ENCODE measurements around the gene HSPG2. TPM values are rescaled to one million over a fixed set of nuclear protein-coding genes. Genes with fewer than 3 reads are reported as not detected.

The HSPG2 gene
- total and polyA plus RNA-seq, 9 of the 15 experiments (the other 6 are each of a cell fraction or from before 2014, with no cell fraction given) = 0.14 to 160 (median 15.7) TPM

DNA sequence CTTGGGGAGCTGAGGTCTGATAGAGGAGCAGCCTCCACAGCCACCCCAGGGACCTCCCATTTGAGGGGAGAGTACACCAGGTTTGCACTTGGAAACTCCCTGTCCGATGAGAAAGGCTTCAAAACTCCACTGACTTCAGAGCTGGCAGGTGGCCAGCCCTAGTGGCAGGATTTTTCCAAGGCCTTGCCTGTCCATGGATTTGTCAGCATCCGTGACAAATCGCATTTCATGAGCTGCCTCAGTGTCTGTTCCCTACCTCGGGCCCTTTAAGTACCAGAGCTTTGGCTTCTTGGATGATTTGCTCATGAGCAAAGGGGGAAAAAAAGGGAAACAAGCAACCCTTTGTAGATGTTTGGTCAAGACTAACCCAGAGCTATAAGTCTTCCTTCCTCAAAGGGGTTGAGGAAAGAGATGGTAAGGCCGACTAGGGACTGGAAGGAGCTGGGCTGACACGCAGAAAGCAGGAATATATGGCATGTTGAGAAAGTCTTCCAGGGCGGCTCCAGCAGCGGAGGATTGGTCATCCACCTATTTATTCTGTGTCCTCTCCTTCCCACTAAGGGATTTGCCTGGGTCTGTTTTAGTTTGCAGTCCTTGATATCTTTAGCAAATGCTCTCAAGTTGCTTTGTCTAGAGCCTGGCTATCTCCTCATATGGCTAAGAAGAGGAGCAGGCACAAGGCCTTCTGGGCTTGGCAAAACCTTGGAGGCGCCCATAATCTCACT is 2.7 kb upstream of the HSPG2 start (continued):
- TF ChIP-seq, protein P1, sequence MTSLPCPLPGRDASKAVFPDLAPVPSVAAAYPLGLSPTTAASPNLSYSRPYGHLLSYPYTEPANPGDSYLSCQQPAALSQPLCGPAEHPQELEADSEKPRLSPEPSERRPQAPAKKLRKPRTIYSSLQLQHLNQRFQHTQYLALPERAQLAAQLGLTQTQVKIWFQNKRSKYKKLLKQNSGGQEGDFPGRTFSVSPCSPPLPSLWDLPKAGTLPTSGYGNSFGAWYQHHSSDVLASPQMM (CRISPR knock-in tag; IDR thresholded peaks at IDR 0.05) = no peak
- TF ChIP-seq RBM17 (IDR thresholded peaks at IDR 0.05; ENCODE audit: borderline replicate concordance, low read depth, low read length) (no peak), MCM2 (IDR thresholded peaks at IDR 0.05; ENCODE audit: low read depth) (no peak), SETDB1 (IDR thresholded peaks at IDR 0.05; ENCODE audit: low read length) (no peak), ZNF253 (CRISPR knock-in tag; conservative IDR thresholded peaks at IDR 0.05) (no peak), NR1H2 (CRISPR knock-in tag; IDR thresholded peaks at IDR 0.05) (no peak), CBX1 (IDR thresholded peaks at IDR 0.05; ENCODE audit: low read depth) (no peak), POLR3G (IDR thresholded peaks at IDR 0.05; ENCODE audit: extremely low read depth, insufficient read length, insufficient replicate concordance) (no peak), ETV6 (IDR thresholded peaks at IDR 0.05; ENCODE audit: borderline replicate concordance in 1 of 2, low read depth in 2 of 2, low read length in 1 of 2) (no peak), ETV6 (CRISPR knock-in tag; IDR thresholded peaks at IDR 0.05; ENCODE audit: borderline replicate concordance) (no peak), ZBTB7A (IDR thresholded peaks at IDR 0.05; ENCODE audit: borderline replicate concordance, control insufficient read depth, low read depth, low read length) (no peak), ETS2 (tag; IDR thresholded peaks at IDR 0.05; ENCODE audit: borderline replicate concordance, poor library complexity, severe bottlenecking) (no peak), FOXK2 (conservative IDR thresholded peaks at IDR 0.05 in 1 of 2, IDR thresholded peaks at IDR 0.05 in 1 of 2; ENCODE audit: low read depth in 2 of 2) (no peak), L3MBTL2 (IDR thresholded peaks at IDR 0.05) (peak; percentile 27; the same call in 1 of the 2 replicates), HNRNPLL (IDR thresholded peaks at IDR 0.05; ENCODE audit: low read depth, low read length, poor library complexity, severe bottlenecking) (no peak)
- TF ChIP-seq, protein P2, sequence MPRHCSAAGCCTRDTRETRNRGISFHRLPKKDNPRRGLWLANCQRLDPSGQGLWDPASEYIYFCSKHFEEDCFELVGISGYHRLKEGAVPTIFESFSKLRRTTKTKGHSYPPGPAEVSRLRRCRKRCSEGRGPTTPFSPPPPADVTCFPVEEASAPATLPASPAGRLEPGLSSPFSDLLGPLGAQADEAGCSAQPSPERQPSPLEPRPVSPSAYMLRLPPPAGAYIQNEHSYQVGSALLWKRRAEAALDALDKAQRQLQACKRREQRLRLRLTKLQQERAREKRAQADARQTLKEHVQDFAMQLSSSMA (CRISPR knock-in tag; IDR thresholded peaks at IDR 0.05) = no peak
- TF ChIP-seq, protein P3, sequence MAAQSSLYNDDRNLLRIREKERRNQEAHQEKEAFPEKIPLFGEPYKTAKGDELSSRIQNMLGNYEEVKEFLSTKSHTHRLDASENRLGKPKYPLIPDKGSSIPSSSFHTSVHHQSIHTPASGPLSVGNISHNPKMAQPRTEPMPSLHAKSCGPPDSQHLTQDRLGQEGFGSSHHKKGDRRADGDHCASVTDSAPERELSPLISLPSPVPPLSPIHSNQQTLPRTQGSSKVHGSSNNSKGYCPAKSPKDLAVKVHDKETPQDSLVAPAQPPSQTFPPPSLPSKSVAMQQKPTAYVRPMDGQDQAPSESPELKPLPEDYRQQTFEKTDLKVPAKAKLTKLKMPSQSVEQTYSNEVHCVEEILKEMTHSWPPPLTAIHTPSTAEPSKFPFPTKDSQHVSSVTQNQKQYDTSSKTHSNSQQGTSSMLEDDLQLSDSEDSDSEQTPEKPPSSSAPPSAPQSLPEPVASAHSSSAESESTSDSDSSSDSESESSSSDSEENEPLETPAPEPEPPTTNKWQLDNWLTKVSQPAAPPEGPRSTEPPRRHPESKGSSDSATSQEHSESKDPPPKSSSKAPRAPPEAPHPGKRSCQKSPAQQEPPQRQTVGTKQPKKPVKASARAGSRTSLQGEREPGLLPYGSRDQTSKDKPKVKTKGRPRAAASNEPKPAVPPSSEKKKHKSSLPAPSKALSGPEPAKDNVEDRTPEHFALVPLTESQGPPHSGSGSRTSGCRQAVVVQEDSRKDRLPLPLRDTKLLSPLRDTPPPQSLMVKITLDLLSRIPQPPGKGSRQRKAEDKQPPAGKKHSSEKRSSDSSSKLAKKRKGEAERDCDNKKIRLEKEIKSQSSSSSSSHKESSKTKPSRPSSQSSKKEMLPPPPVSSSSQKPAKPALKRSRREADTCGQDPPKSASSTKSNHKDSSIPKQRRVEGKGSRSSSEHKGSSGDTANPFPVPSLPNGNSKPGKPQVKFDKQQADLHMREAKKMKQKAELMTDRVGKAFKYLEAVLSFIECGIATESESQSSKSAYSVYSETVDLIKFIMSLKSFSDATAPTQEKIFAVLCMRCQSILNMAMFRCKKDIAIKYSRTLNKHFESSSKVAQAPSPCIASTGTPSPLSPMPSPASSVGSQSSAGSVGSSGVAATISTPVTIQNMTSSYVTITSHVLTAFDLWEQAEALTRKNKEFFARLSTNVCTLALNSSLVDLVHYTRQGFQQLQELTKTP (IDR thresholded peaks at IDR 0.05; ENCODE audit: low read depth in 1 of 2, partially characterized antibody in 2 of 2) = no peak
- TF ChIP-seq, protein P4, sequence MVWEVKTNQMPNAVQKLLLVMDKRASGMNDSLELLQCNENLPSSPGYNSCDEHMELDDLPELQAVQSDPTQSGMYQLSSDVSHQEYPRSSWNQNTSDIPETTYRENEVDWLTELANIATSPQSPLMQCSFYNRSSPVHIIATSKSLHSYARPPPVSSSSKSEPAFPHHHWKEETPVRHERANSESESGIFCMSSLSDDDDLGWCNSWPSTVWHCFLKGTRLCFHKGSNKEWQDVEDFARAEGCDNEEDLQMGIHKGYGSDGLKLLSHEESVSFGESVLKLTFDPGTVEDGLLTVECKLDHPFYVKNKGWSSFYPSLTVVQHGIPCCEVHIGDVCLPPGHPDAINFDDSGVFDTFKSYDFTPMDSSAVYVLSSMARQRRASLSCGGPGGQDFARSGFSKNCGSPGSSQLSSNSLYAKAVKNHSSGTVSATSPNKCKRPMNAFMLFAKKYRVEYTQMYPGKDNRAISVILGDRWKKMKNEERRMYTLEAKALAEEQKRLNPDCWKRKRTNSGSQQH (CRISPR knock-in tag; IDR thresholded peaks at IDR 0.05) = no peak
- TF ChIP-seq, protein P5, sequence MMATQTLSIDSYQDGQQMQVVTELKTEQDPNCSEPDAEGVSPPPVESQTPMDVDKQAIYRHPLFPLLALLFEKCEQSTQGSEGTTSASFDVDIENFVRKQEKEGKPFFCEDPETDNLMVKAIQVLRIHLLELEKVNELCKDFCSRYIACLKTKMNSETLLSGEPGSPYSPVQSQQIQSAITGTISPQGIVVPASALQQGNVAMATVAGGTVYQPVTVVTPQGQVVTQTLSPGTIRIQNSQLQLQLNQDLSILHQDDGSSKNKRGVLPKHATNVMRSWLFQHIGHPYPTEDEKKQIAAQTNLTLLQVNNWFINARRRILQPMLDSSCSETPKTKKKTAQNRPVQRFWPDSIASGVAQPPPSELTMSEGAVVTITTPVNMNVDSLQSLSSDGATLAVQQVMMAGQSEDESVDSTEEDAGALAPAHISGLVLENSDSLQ (IDR thresholded peaks at IDR 0.05) = peak; percentile 31; the same call in 1 of the 2 replicates
